Activated naive CD4-positive, alpha-beta T cell treated with anti-CD3 and anti-CD28 coated beads, Interleukin-2, amount 50 U/mL, for 16 hours (primary cell): Measurements from ENCODE around the gene TEFM.
"Not testable (repeated sequence)": the region's sequence is repeated elsewhere in the genome, so short reads cannot be mapped to it uniquely, and the experiment has no call there.

Experiments
- DNase-seq: peaks from one replicate; pipeline ENCODE4 v3.0.0-alpha.2; 2020

The TEFM gene, protein sequence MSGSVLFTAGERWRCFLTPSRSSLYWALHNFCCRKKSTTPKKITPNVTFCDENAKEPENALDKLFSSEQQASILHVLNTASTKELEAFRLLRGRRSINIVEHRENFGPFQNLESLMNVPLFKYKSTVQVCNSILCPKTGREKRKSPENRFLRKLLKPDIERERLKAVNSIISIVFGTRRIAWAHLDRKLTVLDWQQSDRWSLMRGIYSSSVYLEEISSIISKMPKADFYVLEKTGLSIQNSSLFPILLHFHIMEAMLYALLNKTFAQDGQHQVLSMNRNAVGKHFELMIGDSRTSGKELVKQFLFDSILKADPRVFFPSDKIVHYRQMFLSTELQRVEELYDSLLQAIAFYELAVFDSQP

GRCh38 chr17:30906101-30906911, at the start of gene TEFM:
TSS of gene TEFM (minus strand) at chr17:30906238. CDS start at chr17:30906198, 40 bp downstream.
- DNase-seq = peak; percentile 88

GRCh38 chr17:30954046-30954830, 48.2 kb upstream of the TEFM start:
- DNase-seq = no peak

DNA sequence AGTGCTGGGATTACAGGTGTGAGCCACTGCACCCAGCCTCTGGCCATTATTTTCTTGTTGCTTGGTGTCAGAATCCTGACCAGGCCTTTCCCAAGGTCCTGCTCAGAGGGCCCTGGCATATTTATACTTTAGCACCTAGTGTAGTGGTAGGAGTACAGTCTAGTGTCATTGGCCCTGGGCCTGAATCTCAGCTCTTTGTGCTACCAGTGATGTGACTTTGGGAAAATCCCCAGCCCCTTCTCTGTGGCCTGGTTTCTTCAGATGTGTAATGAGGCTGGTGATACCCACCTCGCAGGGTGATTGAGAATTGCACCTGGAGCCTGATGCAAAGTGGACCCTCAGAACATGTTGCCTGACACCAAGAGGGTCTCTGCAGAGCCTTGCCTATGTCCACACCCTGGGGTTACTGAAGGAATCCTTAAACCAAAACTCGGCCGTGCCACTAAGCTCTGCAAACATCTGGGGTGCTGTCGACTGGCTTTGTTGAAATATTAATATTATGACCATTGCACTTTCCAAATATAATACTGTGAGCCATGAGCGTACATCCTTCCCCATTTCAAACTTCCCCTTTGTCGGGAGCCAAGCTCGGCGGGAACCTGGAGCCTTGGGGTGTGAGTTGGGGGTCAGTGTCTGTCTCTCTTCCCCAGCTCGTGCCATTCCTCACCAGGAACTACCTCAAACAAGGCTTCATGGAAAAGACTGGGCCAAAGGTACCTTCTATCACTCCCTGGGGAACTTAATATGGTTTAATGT, 46.8 kb upstream of the TEFM start:
- no peak for DNase-seq

- no peak for DNase-seq
These were observed 44.8 kb upstream of the TEFM start for GRCh38 chr17:30950669-30951399.

DNA sequence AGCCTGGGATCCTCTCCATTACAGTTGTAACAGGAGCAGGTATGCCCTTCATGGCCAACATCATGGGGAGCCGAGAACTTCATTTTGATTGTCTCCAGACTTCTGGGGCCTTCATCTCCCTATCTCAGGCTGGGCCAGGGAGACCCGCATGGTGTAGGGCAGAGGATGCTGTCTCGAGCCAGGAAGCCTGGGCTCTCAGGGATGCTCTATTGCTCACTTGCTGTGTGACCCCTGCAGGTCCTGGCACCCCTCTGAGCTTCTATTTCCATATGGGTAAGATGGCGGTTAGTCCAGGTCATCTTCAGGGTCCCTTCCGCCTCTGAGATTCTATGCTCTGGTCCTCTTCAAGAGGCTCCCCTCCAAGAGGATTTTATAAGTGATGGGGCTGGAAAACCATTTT, 44.2 kb upstream of the TEFM start:
- DNase-seq = no peak

DNA sequence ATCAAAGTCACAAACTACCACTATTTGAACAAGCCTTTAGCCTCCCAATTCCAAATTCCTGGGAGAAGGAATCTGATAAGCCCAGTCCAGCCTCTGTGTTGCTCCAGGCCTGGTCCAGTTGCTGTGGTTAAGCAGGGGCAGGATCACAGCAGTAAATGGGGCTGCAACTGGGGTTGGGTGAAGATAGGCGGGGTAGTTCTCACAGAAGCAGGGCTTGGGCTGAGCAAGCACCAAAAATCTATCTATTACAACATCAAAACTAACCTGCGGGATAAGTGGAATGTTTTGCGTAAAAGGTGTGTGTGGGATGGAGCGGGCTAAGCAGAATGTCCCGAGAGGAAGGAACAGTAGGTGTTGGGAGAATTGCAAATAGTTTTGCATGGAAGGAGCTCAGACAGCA, 41.8 kb upstream of the TEFM start:
- DNase-seq = no peak

DNA sequence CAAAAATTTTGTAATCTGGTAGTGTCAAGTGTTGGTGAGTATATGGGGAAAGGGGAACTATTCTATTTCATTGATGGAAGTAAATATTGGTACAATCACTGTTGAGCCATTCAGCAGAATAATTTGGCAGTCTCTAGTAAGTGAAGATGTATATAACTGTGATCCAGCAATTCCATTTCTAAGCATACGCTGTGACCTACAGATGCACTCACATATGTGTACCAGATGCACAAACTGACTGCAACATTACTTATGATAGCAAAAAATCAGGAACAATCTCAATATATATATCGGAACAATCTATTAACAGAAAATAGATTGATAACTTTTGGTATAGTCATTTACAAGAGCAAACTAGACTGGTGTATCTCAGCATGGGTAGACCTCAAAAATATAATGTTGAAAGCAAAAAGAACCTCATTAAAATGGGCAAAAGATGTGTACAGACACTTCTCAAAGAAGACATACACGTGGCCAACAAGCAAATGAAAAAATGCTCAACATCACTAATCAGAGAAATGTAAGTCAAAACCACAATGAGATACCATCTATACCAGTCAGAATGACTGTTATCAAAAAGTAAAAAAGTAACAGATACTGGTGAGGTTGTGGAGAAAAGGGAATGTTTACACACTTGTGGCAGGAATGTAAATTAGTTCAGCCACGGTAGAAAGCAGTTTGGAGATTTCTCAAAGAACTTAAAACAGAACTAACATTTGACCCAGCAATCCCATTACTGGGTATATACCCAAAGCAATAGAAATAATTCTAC, 36.5 kb upstream of the TEFM start:
- DNase-seq = no peak

- no peak for DNase-seq
These were observed 33.1 kb upstream of the TEFM start for GRCh38 chr17:30939051-30939689.

- DNase-seq = no peak
These were observed 27.9 kb upstream of the TEFM start for GRCh38 chr17:30933966-30934365.

GRCh38 chr17:30931582-30931981, 25.5 kb upstream of the TEFM start:
- DNase-seq = not testable (repeated sequence)

DNA sequence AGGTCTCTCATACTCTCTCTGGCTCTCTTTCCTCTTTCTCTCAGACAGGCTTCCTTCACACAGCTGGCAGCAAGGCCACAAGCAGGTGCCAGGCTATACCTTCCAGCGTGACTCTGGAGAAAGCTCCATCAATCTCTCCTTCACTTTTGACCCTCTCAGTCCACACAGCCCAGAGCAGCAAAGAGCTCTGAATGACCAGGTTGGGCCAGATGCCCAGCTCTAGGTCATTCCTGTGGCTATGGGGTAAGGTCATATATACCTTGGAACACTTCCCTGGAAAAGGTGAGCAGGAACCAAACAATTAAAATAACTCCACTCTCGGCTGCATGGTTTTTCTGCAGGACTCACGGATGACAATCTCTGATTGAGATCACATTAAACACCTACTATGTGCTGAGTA, 24.5 kb upstream of the TEFM start:
- no peak for DNase-seq

GRCh38 chr17:30929861-30930260, 23.8 kb upstream of the TEFM start:
- DNase-seq = not testable (repeated sequence)

GRCh38 chr17:30929081-30929633, 23.1 kb upstream of the TEFM start:
- no peak for DNase-seq

DNA sequence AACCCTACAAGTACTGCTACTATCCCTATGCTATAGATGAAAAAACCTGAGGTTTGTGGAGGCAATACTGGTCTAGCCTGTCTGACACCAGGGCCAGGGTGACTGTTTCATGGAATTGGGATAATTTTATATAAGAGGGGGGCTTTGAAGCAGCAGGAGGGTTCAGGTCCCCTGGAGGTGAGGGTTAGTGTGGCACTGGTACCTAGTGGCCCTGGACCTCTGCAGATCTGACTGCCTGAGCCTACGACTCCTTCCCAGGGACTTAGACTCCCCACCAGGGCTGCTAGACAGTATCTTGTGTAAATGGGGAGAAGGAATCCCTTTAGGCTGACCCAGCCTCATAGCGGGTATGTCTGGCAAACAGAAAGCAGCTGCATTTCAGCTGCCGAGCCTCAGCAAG, 22.5 kb upstream of the TEFM start:
- DNase-seq = no peak

DNA sequence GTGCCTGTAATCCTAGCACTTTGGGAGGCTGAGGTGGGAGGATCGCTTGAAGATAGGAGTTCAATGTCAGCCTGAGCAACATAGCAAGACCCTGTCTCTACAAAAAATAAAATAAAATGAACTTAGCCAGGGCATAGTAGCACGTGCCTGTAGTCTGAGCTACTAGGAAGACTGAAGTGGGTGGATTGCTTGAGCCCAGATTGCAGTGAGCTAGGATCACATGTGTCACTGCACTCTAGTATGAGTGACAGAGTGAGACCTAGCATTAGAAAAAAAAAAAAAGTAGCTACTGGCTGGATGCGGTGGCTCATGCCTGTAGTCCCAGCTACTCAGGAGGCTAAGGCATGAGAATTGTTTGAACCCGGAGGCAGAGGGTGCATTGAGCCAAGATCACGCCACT, 21.7 kb upstream of the TEFM start:
- no peak for DNase-seq

- no peak for DNase-seq
These were observed 20.5 kb upstream of the TEFM start for GRCh38 chr17:30926516-30926915.

GRCh38 chr17:30924341-30924740, 18.3 kb upstream of the TEFM start:
- no peak for DNase-seq

GRCh38 chr17:30922235-30923030, 16.4 kb upstream of the TEFM start:
- peak; percentile 16 for DNase-seq

- DNase-seq = no peak
These were observed 15.6 kb upstream of the TEFM start, which contains the start of gene ADAP2 for GRCh38 chr17:30921544-30922196. TSS of gene ADAP2 (plus strand) at chr17:30921945. CDS start at chr17:30922015, 70 bp downstream.
